ENCODE data around the gene GIPC1. TPM values are rescaled to one million over a fixed set of nuclear protein-coding genes. Genes with fewer than 3 reads are reported as not detected.

GIPC1 gene
- total RNA-seq, 1 experiment from 2014 or later: 59.4 TPM

DNA sequence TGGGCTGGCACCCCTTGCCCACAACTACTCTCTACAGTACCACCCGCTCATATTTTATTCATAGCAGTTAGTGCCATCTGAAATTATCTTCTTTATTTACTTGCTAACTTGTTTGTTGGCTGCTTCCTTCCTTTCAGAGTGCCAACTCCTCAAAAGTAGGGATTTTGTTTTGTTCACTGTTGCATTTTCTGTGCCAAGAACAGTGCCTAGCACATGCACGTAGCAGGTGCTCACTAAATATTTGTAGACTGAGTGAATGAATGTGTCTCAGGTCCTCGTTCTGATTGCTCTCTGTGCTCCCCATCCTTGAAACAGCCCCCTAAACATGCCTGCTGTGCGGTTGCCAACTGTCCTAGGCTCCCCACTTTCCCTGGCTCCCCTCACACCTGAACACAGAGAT lies 1.5 kb downstream of the GIPC1 start:
- H3K4me3 ChIP-seq (ENCODE audit: low read depth, low read length, poor library complexity, severe bottlenecking): peak overlapping the region; percentile 81
- no TSS peak for BruUV-seq (replicated peaks)
- ChIA-PET POLR2A (ENCODE audit: low non-redundant PET) (no interaction called here), CTCF (no interaction called here)
- no peaks in the 10 kb centered on the region for H3K27me3 ChIP-seq (replicated peaks; ENCODE audit: insufficient read depth, low read depth, low read length, poor library complexity)
- no peaks in the 10 kb centered on the region for H3K9me3 ChIP-seq (ENCODE audit: low read depth, low read length, poor library complexity, severe bottlenecking)
- no peak for DNase-seq (ENCODE audit: low spot score)
- H3K27ac ChIP-seq (ENCODE audit: low read depth, low read length, poor library complexity, severe bottlenecking): peak overlapping the region; percentile 52
- TF ChIP-seq CTCF (conservative IDR thresholded peaks at IDR 0.05; ENCODE audit: low read depth, low read length) (no peak), EZH2 (IDR thresholded peaks at IDR 0.05; ENCODE audit: borderline replicate concordance, low read depth, low read length, poor library complexity, severe bottlenecking) (no peak)
- H3K36me3 ChIP-seq (ENCODE audit: insufficient read depth, low read length, poor library complexity, severe bottlenecking): peaks cover 5% of the 10 kb centered on the region
- H3K4me1 ChIP-seq (ENCODE audit: insufficient read depth, low read length, poor library complexity, severe bottlenecking): peaks cover 12% of the 10 kb centered on the region
- intact Hi-C loops (cut with micrococcal nuclease; ENCODE audit: unreplicated experiment): no loop called here

DNA sequence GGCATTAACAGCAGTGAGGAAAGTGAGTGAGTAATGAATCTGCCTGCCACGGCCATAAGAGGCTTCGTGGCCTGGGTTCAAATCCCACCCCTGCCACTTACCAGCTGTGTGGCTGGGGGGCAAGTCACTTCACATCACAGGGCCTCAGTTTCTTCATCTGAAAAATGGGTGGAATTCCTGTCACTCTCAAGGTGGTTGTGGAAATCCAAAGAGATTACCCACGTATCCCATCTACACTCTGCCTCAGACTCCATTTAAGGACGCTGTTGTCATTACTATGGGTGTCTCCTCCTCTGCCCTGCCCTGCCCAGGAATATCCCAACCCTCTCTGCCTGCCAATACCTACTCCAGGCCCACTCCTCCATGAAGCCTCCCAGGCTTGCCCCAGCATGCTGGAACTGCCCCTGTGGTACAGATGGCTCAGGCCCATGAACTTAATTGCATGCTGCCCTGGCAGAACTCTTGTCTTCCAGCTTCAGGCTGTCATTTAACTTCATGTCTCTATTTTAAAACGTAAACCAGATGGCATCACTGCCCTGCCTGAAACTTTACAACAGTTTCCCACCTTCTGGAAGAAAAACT lies 3.1 kb downstream of the GIPC1 start:
- no peak for TF ChIP-seq EZH2 (IDR thresholded peaks at IDR 0.05; ENCODE audit: borderline replicate concordance, low read depth, low read length, poor library complexity, severe bottlenecking)
- TF ChIP-seq CTCF (conservative IDR thresholded peaks at IDR 0.05; ENCODE audit: low read depth, low read length): no peak
- H3K27me3 ChIP-seq (replicated peaks; ENCODE audit: insufficient read depth, low read depth, low read length, poor library complexity): no peaks in the 10 kb centered on the region
- H3K36me3 ChIP-seq (ENCODE audit: insufficient read depth, low read length, poor library complexity, severe bottlenecking): peaks cover 5% of the 10 kb centered on the region
- H3K4me3 ChIP-seq (ENCODE audit: low read depth, low read length, poor library complexity, severe bottlenecking): no peak overlapping the region
- BruUV-seq (replicated peaks): no TSS peak
- no peaks in the 10 kb centered on the region for H3K9me3 ChIP-seq (ENCODE audit: low read depth, low read length, poor library complexity, severe bottlenecking)
- DNase-seq (ENCODE audit: low spot score): no peak
- intact Hi-C loops (cut with micrococcal nuclease; ENCODE audit: unreplicated experiment): no loop called here
- H3K4me1 ChIP-seq (ENCODE audit: insufficient read depth, low read length, poor library complexity, severe bottlenecking): peaks cover 12% of the 10 kb centered on the region
- H3K27ac ChIP-seq (ENCODE audit: low read depth, low read length, poor library complexity, severe bottlenecking): no peak overlapping the region
- ChIA-PET POLR2A (ENCODE audit: low non-redundant PET) (no interaction called here), CTCF (no interaction called here)

- H3K4me3 ChIP-seq (ENCODE audit: low read depth, low read length, poor library complexity, severe bottlenecking): no peak overlapping the region
- ChIA-PET POLR2A (ENCODE audit: low non-redundant PET) (no interaction called here), CTCF (interaction anchor here (0.7 kb wide), 2 partner anchors 86 to 126 kb away, joined by 3 to 4 read pairs; no protein-coding TSS in a partner anchor)
- no peaks in the 10 kb centered on the region for H3K27me3 ChIP-seq (replicated peaks; ENCODE audit: insufficient read depth, low read depth, low read length, poor library complexity)
- intact Hi-C loops (cut with micrococcal nuclease; ENCODE audit: unreplicated experiment): no loop called here
- BruUV-seq (replicated peaks): no TSS peak
- DNase-seq (ENCODE audit: low spot score): no peak
- no peaks in the 10 kb centered on the region for H3K9me3 ChIP-seq (ENCODE audit: low read depth, low read length, poor library complexity, severe bottlenecking)
- no peak overlapping the region for H3K27ac ChIP-seq (ENCODE audit: low read depth, low read length, poor library complexity, severe bottlenecking)
- H3K36me3 ChIP-seq (ENCODE audit: insufficient read depth, low read length, poor library complexity, severe bottlenecking): peaks cover 5% of the 10 kb centered on the region
- no peaks in the 10 kb centered on the region for H3K4me1 ChIP-seq (ENCODE audit: insufficient read depth, low read length, poor library complexity, severe bottlenecking)
- no peak for TF ChIP-seq EZH2 (IDR thresholded peaks at IDR 0.05; ENCODE audit: borderline replicate concordance, low read depth, low read length, poor library complexity, severe bottlenecking)
- TF ChIP-seq CTCF (conservative IDR thresholded peaks at IDR 0.05; ENCODE audit: low read depth, low read length): no peak
Measured at GRCh38 chr19:14487370-14488125, 8.4 kb downstream of the GIPC1 start.

Measured in A673 (cell line).